HG02970 (cell line): ENCODE measurements around the gene RNU1-3.
"Not testable (repeated sequence)": the region's sequence is repeated elsewhere in the genome, so short reads cannot be mapped to it uniquely, and the experiment has no call there.

Experiments used
- ATAC-seq: cut with Tn5 transposase; IDR thresholded peaks from one replicate; pipeline ENCODE4 v1.9.1; 2021; ENCODE audit warnings: mild to moderate bottlenecking, moderate library complexity, moderate number of reproducible peaks; ENCODE audit not compliant: unreplicated experiment, low FRiP score

The RNU1-3 gene

GRCh38 chr1:16665836-16666235 lies 912 bp downstream of the RNU1-3 start:
- ATAC-seq: not testable (repeated sequence)

GRCh38 chr1:16658234-16658633 lies 8.5 kb downstream of the RNU1-3 start:
- not testable (repeated sequence) for ATAC-seq

GRCh38 chr1:16656981-16657683 lies 9.6 kb downstream of the RNU1-3 start:
- ATAC-seq: not testable (repeated sequence)

- not testable (repeated sequence) for ATAC-seq
Observed at GRCh38 chr1:16656574-16656973, 10.2 kb downstream of the RNU1-3 start.

DNA sequence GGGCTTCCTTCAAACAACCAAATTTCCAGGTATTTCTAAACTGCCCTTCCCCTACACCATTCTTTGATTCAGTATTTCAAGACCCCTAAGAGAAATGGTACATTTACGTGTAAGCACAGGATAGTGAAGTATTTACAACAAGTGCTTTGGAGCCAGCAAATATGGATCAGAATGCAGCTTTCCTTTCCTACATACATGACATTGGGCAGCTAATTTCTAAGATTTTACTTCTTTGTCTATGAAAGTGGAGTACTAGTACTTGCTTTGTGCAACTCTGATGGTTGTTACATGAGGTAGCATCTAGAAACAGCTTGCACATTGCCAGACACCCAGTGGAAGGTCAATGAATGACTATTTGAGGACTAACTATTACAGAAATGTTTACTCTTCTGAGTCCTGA lies 15.2 kb downstream of the RNU1-3 start:
- ATAC-seq: not testable (repeated sequence)

GRCh38 chr1:16649960-16650359 lies 16.8 kb downstream of the RNU1-3 start:
- ATAC-seq: not testable (repeated sequence)

DNA sequence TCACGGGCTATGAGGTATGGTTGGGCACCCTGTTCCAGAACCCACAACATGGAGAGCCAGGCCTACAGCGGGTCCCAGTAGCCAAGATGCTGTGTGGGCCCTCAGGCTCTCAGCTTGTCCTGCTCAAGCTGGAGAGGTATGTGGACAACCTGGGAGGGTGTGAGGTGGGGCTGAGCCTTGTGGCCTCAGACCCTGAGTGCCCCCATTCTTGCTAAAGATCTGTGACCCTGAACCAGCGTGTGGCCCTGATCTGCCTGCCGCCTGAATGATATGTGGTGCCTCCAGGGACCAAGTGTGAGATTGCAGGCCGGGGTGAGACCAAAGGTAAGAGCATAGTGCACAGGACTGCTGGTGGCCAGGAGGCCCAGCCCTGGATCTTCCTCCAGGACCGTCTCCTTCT lies 17.4 kb downstream of the RNU1-3 start:
- not testable (repeated sequence) for ATAC-seq

DNA sequence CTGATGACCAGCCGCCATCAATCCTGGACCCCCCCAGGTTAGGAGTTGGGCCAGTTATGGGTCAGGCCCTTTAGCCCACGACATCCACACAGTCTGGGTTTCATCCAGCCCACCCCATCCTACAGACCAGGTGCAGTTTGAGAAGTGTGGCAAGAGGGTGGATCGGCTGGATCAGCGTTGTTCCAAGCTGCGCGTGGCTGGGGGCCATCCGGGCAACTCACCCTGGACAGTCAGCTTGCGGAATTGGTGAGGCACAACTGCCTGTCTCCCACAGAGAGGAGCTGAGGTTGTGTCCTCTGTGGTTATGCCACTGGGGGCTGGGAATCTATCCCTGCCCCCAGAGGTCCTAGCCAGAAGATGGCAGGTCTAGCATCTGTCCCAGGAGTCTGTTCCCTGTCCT lies 18.0 kb downstream of the RNU1-3 start:
- not testable (repeated sequence) for ATAC-seq

- not testable (repeated sequence) for ATAC-seq
Observed at GRCh38 chr1:16648250-16648649, 18.5 kb downstream of the RNU1-3 start.

DNA sequence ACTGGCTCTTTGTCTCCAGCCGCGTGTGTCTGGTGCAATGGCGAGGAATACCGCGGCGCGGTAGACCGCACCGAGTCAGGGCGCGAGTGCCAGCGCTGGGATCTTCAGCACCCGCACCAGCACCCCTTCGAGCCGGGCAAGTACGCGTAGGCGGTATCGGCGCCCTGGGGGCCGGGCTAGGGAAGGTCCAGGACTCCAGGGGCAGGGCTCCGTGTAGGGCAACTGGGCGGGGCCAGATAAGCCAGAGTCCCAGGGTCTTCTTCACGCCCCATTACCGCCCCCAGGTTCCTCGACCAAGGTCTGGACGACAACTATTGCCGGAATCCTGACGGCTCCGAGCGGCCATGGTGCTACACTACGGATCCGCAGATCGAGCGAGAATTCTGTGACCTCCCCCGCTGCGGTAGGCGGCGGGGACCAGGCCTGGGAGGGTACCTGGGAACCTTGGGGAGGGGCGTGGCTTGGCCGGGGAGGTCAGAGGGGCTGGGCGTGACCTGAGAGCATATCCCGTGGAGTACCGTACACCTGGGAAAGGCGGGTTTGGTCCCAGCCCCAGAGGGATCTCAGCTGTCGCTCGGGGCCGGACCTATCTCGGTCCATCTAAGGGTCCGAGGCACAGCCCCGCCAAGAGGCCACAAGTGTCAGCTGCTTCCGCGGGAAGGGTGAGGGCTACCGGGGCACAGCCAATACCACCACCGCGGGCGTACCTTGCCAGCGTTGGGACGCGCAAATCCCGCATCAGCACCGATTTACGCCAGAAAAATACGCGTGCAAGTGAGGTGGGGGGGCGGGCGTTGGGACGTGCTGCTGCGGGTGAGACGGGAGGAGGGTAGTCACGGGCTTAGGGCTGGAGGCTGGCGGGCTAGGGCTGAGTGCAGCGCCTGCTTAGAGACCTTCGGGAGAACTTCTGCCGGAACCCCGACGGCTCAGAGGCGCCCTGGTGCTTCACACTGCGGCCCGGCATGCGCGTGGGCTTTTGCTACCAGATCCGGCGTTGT lies 19.3 kb downstream of the RNU1-3 start:
- ATAC-seq: not testable (repeated sequence)

DNA sequence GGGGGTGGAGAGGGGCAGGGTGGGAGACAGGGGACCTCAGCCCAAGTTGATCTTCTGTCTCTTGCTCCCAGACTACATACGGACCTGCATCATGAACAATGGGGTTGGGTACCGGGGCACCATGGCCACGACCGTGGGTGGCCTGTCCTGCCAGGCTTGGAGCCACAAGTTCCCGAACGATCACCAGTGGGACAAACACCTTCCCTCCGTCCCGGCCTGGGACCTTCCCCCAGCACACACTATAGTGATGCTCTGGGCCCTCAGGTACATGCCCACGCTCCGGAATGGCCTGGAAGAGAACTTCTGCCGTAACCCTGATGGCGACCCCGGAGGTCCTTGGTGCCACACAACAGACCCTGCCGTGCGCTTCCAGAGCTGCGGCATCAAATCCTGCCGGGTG lies 20.0 kb downstream of the RNU1-3 start:
- ATAC-seq: not testable (repeated sequence)

GRCh38 chr1:16646061-16646664 lies 20.6 kb downstream of the RNU1-3 start:
- ATAC-seq: not testable (repeated sequence)

GRCh38 chr1:16645271-16646060 lies 21.3 kb downstream of the RNU1-3 start:
- ATAC-seq: not testable (repeated sequence)

GRCh38 chr1:16644482-16645270 lies 22.1 kb downstream of the RNU1-3 start:
- peak; percentile 77 for ATAC-seq

DNA sequence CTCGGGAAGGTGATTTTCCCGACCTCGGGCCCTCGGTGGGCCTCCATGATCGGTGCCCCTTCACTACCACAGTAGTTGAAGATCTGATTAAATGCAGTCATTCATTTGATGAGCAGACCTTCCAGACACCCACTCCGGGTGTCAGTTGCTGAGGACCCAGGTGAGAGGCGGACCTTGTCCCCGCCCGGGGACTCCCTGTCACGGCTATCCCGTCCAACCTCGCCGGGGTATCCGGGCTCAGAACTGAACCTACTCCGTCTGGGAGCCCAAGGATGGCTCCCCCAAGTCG lies 22.6 kb downstream of the RNU1-3 start:
- ATAC-seq: no peak

DNA sequence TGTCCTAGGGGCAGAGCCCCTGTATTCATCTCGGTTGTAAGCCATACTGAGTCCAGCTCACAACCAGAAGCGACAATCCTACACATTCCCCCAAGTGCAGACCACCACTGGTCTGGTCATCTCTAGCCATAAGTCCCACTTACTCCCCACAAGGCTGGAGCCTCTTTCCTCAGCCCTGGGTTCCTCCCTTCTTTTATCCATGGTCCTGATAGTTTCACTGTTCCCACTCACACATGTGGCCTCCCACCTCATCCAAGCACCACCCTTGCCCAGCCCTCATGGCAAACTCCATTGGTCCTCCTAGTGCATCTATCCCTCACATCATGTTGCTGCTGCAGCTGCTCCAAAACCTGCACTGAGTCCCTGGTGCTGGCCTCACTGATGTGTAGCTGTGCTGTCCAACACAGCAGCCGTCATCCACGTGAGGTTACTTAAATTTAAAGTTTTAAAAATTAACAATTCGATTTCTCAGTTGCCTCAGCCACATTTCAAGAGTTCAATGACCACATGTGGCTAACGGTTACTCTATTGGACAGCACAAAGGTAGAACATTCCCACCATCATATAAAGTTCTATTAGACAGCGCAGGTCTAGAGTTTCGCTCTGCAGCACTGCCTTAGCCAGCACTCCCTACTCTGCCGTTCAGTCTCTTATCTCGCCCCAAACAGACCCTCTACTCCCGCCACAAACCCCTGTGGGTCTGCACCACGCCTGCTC lies 23.1 kb downstream of the RNU1-3 start:
- peak; percentile 6 for ATAC-seq

DNA sequence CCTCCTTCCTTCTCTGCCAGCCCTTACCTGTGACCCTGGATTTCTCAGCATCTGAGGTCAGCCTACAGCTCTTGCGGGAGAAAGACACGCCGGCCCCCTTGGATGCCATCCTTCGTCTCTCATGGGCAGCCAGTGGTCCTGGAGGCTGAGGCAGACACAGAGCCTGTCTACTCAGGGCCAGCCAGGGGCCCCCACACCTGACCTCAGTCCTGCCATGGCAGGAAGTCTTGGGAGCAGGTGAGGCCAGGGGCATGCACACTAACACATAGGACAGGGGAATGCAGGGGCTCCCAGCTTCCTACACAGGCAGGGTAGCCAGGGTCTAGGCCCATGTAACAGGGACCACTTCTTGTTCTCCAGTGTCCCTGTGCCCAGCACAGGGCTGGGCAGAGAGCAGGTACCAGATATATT lies 23.7 kb downstream of the RNU1-3 start:
- ATAC-seq: not testable (repeated sequence)

- ATAC-seq: not testable (repeated sequence)
Observed at GRCh38 chr1:16642025-16642966, 24.5 kb downstream of the RNU1-3 start.
